A549 (cell line): Measurements from ENCODE around the gene DOK6. TPM values are rescaled to one million over a fixed set of nuclear protein-coding genes. Genes with fewer than 3 reads are reported as not detected.

ENCODE experiments used
- ATAC-seq, 2 experiments: fragments of 200-7000 bp in 1 of 2; fragments of >200 bp in 1 of 2; cut with Nextera tagmentation in 1 of 2; cut with Tn5 transposase in 1 of 2; 3 replicates each; pipeline versions ENCODE4 v1.8.0 to v1.9.1; 2018 to 2020; ENCODE audit warnings: mild to moderate bottlenecking in 1 of 2, moderate library complexity in 1 of 2
- CTCF ChIA-PET: fragments of 300-600 bp; sonication (Branson Sonifier 250); formaldehyde crosslinking; extraction: SDS; loops from one replicate; lab custom pipeline; 2021; ENCODE audit warnings: antibody characterized with exemption, inconsistent platforms; lab: Yijun Ruan, JAX
- POLR2A ChIA-PET: fragments of 350-600 bp; formaldehyde crosslinking; extraction: SDS; loops from one replicate; lab custom pipeline; 2021; ENCODE audit warnings: antibody characterized with exemption, inconsistent platforms; lab: Yijun Ruan, JAX
- DNase-seq, 2 experiments: peaks; one replicate each; pipeline versions ENCODE4 v3.0.0 to v3.0.0-alpha.2; 2011 to 2016; ENCODE audit warnings: low read depth in 1 of 2, low spot score in 1 of 2
- FAIRE-seq: peaks from 2 replicates; lab custom pipeline; 2011; peaks lifted over from hg19 to GRCh38; lab: Jason Lieb, UNC
- H3K27ac ChIP-seq, 2 experiments: fragments of >200 bp; sonication (Bioruptor Twin); formaldehyde crosslinking; 3 replicates each; pipeline ENCODE4 v1.5.1; 2016 to 2017
- H3K4me1 ChIP-seq: fragments of >200 bp; sonication (Bioruptor Twin); formaldehyde crosslinking; 3 replicates; pipeline ENCODE4 v1.6.1; 2016
- H3K4me2 ChIP-seq: fragments of >200 bp; sonication (Bioruptor Twin); formaldehyde crosslinking; 3 replicates; pipeline ENCODE4 v1.6.1; 2016
- H3K4me3 ChIP-seq: fragments of >200 bp; sonication (Bioruptor Twin); formaldehyde crosslinking; 3 replicates; pipeline ENCODE4 v1.5.1; 2016
- H3K9me3 ChIP-seq: fragments of >200 bp; sonication (Bioruptor Twin); formaldehyde crosslinking; 3 replicates; pipeline ENCODE4 v1.6.1; 2016
- EHF ChIP-seq: fragments of 250-450 bp; sonication (Bioruptor Pico); IDR thresholded peaks from 2 replicates; pipeline ENCODE4 v1.5.0; 2020; ENCODE audit warnings: mild to moderate bottlenecking
- EHMT2 ChIP-seq: fragments of 200-600 bp; sonication (generic); IDR thresholded peaks from 2 replicates; pipeline ENCODE4 v1.6.1; 2016; ENCODE audit warnings: antibody characterized with exemption, low read depth, mild to moderate bottlenecking, moderate library complexity
- ESRRA ChIP-seq: fragments of 150-350 bp; IDR thresholded peaks from 2 replicates; pipeline ENCODE4 v1.6.1; 2014; ENCODE audit warnings: mild to moderate bottlenecking, low read length, borderline replicate concordance
- FOSL2 ChIP-seq, 2 experiments: fragments of 450-650 bp in 1 of 2; fragments of >200 bp in 1 of 2; sonication (Bioruptor Twin) in 1 of 2; formaldehyde crosslinking; IDR thresholded peaks; 2 replicates each; pipeline versions ENCODE4 v1.5.0 to v1.6.1; 2016 to 2020; ENCODE audit warnings: mild to moderate bottlenecking in 1 of 2, moderate library complexity in 1 of 2
- HEYL ChIP-seq: fragments of 250-450 bp; sonication (Bioruptor Pico); IDR thresholded peaks from 2 replicates; pipeline ENCODE4 v1.8.0; 2021; ENCODE audit warnings: mild to moderate bottlenecking, moderate library complexity
- HOXB13 ChIP-seq: fragments of 250-450 bp; sonication (Bioruptor Pico); IDR thresholded peaks from 2 replicates; pipeline ENCODE4 v1.5.0; 2020; ENCODE audit warnings: low read depth, mild to moderate bottlenecking, moderate library complexity
- KDM1A ChIP-seq: fragments of 200-600 bp; sonication (generic); IDR thresholded peaks from 2 replicates; pipeline ENCODE4 v1.6.1; 2016; ENCODE audit warnings: low read depth, mild to moderate bottlenecking
- KDM5A ChIP-seq: fragments of 200-600 bp; sonication (generic); IDR thresholded peaks from 2 replicates; pipeline ENCODE4 v1.6.1; 2016; ENCODE audit warnings: antibody characterized with exemption, mild to moderate bottlenecking
- MYC ChIP-seq: IDR thresholded peaks from 2 replicates; pipeline ENCODE4 v1.6.1; 2012; ENCODE audit warnings: mild to moderate bottlenecking, inconsistent platforms, low read length, improper control_type of control experiment, borderline replicate concordance
- NPAS2 ChIP-seq: fragments of 250-450 bp; sonication (Bioruptor Pico); IDR thresholded peaks from 2 replicates; pipeline ENCODE4 v1.8.0; 2022; ENCODE audit warnings: mild to moderate bottlenecking, moderate library complexity, borderline replicate concordance
- POLR2A ChIP-seq: IDR thresholded peaks from 2 replicates; pipeline ENCODE4 v1.6.1; 2012; ENCODE audit warnings: mild to moderate bottlenecking, low read length
- RAD21 ChIP-seq, 2 experiments: fragments of >200 bp in 1 of 2; sonication (Bioruptor Twin) in 1 of 2; formaldehyde crosslinking in 1 of 2; IDR thresholded peaks in 1 of 2; conservative IDR thresholded peaks in 1 of 2; 2 replicates in 1 of 2; 3 replicates in 1 of 2; pipeline ENCODE4 v1.6.1; 2012 to 2018; ENCODE audit warnings: inconsistent platforms in 1 of 2
- RCOR1 ChIP-seq: fragments of 150-350 bp; IDR thresholded peaks from 2 replicates; pipeline ENCODE4 v1.6.1; 2014; ENCODE audit warnings: antibody characterized with exemption, low read length, low read depth
- SREBF2 ChIP-seq: fragments of 450-650 bp; IDR thresholded peaks from 2 replicates; pipeline ENCODE4 v1.6.1; 2014; ENCODE audit warnings: mild to moderate bottlenecking, moderate library complexity
- TP53 ChIP-seq: fragments of 250-450 bp; sonication (Bioruptor Pico); IDR thresholded peaks from 2 replicates; pipeline ENCODE4 v1.5.0; 2021; ENCODE audit warnings: mild to moderate bottlenecking, moderate library complexity
- ZC3H11A ChIP-seq: fragments of 450-650 bp; IDR thresholded peaks from 2 replicates; pipeline ENCODE4 v1.6.1; 2014; ENCODE audit warnings: antibody characterized with exemption, mild to moderate bottlenecking
- ZFP36 ChIP-seq: fragments of 450-650 bp; IDR thresholded peaks from 2 replicates; pipeline ENCODE4 v1.6.1; 2014; ENCODE audit warnings: borderline replicate concordance; ENCODE audit not compliant: partially characterized antibody
- WGBS: methylation state at CpG from one replicate; pipeline ENCODE4 v1.1.6; 2017; ENCODE audit errors: missing lambda C conversion rate; 5-methylcytosine and 5-hydroxymethylcytosine counted together
- polyA plus RNA-seq, 4 experiments: library from polyadenylated mRNA; depleted of rRNA in 3 of 4; stranded (reverse); fragments of >200 nt; fragmentation: RNase III in 1 of 4; extraction: RNeasy Plus Mini Kit Qiagen cat#74134 plus additional on column Dnase treatment in 1 of 4; gene quantifications; 2 replicates in 3 of 4; 3 replicates in 1 of 4; pipeline ENCODE4 v1.2.3, GENCODE V29; 2011 to 2017
- TF ChIP-seq, protein P1 (sequence below): fragments of >200 bp; sonication (Bioruptor Twin); formaldehyde crosslinking; IDR thresholded peaks from 2 replicates; pipeline ENCODE4 v1.6.1; 2016
- TF ChIP-seq, protein P2 (sequence below): fragments of 250-450 bp; sonication (Bioruptor Pico); IDR thresholded peaks from 2 replicates; pipeline ENCODE4 v1.5.0; 2020; ENCODE audit warnings: low read depth, mild to moderate bottlenecking, moderate library complexity
- TF ChIP-seq, protein P3 (sequence below): fragments of 200-600 bp; sonication (generic); IDR thresholded peaks from 2 replicates; pipeline ENCODE4 v1.6.1; 2016; ENCODE audit warnings: antibody characterized with exemption, mild to moderate bottlenecking, moderate library complexity
- TF ChIP-seq, protein P4 (sequence below): fragments of >200 bp; sonication (Bioruptor Twin); formaldehyde crosslinking; IDR thresholded peaks from 3 replicates; pipeline ENCODE4 v1.5.1; 2016
- TF ChIP-seq, protein P5 (sequence below): IDR thresholded peaks from 2 replicates; pipeline ENCODE4 v1.6.1; 2012
- TF ChIP-seq, protein P6 (sequence below): fragments of 250-450 bp; sonication (Bioruptor Pico); IDR thresholded peaks from 2 replicates; pipeline ENCODE4 v1.5.0; 2021; ENCODE audit warnings: mild to moderate bottlenecking, moderate library complexity, borderline replicate concordance

DOK6 gene
- polyA plus RNA-seq, 2 of the 4 experiments (the other 2 are of a cell fraction): not detected

DNA sequence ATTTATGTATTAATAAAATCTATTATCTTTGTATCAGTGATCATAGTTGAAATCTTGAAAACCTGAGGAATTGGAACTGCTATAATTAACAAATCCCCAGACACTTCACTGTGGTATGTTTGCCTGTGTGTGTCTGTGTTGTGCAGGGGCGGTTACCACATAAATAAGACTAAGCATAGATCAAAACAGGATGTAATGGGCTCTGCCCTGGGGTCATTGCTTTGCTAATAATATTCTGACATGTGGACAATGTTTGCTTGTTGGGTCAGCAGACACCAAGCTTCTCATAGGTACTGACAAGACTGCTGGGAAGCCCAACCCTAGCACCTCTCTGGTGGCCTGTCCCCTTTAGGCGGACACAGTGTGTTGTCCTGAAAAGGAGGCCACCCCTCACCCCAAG lies 35.8 kb upstream of the DOK6 start:
- TF ChIP-seq HEYL (no peak), FOSL2 (IDR thresholded peaks at IDR 0.05) (no peak), FOSL2 (CRISPR knock-in tag; IDR thresholded peaks at IDR 0.05) (no peak), POLR2A (no peak), EHMT2 (no peak), SREBF2 (no peak), ZFP36 (no peak), ESRRA (no peak), RCOR1 (no peak), TP53 (CRISPR knock-in tag) (no peak), KDM5A (no peak), NPAS2 (CRISPR knock-in tag) (no peak), EHF (no peak), KDM1A (no peak), ZC3H11A (no peak)
- TF ChIP-seq, protein P1, sequence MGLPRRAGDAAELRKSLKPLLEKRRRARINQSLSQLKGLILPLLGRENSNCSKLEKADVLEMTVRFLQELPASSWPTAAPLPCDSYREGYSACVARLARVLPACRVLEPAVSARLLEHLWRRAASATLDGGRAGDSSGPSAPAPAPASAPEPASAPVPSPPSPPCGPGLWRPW: no peak
- TF ChIP-seq, protein P2, sequence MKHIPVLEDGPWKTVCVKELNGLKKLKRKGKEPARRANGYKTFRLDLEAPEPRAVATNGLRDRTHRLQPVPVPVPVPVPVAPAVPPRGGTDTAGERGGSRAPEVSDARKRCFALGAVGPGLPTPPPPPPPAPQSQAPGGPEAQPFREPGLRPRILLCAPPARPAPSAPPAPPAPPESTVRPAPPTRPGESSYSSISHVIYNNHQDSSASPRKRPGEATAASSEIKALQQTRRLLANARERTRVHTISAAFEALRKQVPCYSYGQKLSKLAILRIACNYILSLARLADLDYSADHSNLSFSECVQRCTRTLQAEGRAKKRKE: no peak
- TF ChIP-seq, protein P3, sequence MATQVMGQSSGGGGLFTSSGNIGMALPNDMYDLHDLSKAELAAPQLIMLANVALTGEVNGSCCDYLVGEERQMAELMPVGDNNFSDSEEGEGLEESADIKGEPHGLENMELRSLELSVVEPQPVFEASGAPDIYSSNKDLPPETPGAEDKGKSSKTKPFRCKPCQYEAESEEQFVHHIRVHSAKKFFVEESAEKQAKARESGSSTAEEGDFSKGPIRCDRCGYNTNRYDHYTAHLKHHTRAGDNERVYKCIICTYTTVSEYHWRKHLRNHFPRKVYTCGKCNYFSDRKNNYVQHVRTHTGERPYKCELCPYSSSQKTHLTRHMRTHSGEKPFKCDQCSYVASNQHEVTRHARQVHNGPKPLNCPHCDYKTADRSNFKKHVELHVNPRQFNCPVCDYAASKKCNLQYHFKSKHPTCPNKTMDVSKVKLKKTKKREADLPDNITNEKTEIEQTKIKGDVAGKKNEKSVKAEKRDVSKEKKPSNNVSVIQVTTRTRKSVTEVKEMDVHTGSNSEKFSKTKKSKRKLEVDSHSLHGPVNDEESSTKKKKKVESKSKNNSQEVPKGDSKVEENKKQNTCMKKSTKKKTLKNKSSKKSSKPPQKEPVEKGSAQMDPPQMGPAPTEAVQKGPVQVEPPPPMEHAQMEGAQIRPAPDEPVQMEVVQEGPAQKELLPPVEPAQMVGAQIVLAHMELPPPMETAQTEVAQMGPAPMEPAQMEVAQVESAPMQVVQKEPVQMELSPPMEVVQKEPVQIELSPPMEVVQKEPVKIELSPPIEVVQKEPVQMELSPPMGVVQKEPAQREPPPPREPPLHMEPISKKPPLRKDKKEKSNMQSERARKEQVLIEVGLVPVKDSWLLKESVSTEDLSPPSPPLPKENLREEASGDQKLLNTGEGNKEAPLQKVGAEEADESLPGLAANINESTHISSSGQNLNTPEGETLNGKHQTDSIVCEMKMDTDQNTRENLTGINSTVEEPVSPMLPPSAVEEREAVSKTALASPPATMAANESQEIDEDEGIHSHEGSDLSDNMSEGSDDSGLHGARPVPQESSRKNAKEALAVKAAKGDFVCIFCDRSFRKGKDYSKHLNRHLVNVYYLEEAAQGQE: no peak
- TF ChIP-seq, protein P4, sequence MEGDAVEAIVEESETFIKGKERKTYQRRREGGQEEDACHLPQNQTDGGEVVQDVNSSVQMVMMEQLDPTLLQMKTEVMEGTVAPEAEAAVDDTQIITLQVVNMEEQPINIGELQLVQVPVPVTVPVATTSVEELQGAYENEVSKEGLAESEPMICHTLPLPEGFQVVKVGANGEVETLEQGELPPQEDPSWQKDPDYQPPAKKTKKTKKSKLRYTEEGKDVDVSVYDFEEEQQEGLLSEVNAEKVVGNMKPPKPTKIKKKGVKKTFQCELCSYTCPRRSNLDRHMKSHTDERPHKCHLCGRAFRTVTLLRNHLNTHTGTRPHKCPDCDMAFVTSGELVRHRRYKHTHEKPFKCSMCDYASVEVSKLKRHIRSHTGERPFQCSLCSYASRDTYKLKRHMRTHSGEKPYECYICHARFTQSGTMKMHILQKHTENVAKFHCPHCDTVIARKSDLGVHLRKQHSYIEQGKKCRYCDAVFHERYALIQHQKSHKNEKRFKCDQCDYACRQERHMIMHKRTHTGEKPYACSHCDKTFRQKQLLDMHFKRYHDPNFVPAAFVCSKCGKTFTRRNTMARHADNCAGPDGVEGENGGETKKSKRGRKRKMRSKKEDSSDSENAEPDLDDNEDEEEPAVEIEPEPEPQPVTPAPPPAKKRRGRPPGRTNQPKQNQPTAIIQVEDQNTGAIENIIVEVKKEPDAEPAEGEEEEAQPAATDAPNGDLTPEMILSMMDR: no peak
- TF ChIP-seq, protein P5, sequence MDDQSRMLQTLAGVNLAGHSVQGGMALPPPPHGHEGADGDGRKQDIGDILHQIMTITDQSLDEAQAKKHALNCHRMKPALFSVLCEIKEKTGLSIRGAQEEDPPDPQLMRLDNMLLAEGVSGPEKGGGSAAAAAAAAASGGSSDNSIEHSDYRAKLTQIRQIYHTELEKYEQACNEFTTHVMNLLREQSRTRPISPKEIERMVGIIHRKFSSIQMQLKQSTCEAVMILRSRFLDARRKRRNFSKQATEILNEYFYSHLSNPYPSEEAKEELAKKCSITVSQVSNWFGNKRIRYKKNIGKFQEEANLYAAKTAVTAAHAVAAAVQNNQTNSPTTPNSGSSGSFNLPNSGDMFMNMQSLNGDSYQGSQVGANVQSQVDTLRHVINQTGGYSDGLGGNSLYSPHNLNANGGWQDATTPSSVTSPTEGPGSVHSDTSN: no peak
- TF ChIP-seq, all 56 proteins: peak for 0
- POLR2A ChIA-PET: no interaction called here

DNA sequence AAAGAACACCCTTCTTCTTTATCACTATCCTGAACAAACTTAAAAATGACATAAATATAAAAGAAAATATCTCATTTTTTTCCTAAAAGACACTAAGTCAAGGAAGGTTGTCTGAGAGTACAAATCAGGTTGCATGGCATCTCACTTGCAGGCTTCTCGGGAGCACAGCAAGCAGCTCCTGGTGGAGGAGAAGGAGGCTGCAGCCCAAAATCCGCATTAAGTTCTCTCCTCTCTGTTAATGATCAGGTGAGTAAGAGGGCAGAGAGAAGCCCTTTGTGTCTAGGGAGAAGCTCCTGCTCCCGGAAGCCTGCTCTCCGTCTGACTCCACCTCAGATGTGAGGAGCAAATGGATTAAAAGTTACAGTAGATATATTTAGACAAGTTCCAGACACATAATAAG lies 35.0 kb upstream of the DOK6 start:
- no peak overlapping the region for H3K4me3 ChIP-seq
- no peaks in the 10 kb centered on the region for H3K9me3 ChIP-seq
- POLR2A ChIA-PET: no interaction called here
- no peak overlapping the region for H3K27ac ChIP-seq
- FAIRE-seq (no peak), ATAC-seq (no peak), DNase-seq (no peak)
- 22% methylated on average over 4 of the region's 4 CpGs for WGBS
- no peak overlapping the region for H3K4me2 ChIP-seq
- H3K4me1 ChIP-seq: no peaks in the 10 kb centered on the region
- no peak for TF ChIP-seq RAD21 (conservative IDR thresholded peaks at IDR 0.05 in 1 of 2, IDR thresholded peaks at IDR 0.05 in 1 of 2)
- TF ChIP-seq HOXB13: no peak
- TF ChIP-seq MYC: no peak
- TF ChIP-seq, protein P6, sequence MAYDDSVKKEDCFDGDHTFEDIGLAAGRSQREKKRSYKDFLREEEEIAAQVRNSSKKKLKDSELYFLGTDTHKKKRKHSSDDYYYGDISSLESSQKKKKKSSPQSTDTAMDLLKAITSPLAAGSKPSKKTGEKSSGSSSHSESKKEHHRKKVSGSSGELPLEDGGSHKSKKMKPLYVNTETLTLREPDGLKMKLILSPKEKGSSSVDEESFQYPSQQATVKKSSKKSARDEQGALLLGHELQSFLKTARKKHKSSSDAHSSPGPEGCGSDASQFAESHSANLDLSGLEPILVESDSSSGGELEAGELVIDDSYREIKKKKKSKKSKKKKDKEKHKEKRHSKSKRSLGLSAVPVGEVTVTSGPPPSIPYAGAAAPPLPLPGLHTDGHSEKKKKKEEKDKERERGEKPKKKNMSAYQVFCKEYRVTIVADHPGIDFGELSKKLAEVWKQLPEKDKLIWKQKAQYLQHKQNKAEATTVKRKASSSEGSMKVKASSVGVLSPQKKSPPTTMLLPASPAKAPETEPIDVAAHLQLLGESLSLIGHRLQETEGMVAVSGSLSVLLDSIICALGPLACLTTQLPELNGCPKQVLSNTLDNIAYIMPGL (CRISPR knock-in tag): no peak
- CTCF ChIA-PET: no interaction called here

More for the DNA sequence above, 35.8 kb upstream of the DOK6 start:
- Histone ChIP-seq H3K4me2 (no peak overlapping the region), H3K4me1 (no peaks in the 10 kb centered on the region), H3K27ac (no peak overlapping the region), H3K4me3 (no peak overlapping the region), H3K9me3 (no peaks in the 10 kb centered on the region)
- DNase-seq (no peak), FAIRE-seq (no peak), ATAC-seq (no peak)
- WGBS: 0% methylated on average over 2 of the region's 2 CpGs
- CTCF ChIA-PET: no interaction called here
